ENCODE data around the gene HOXC6.
"Not testable (repeated sequence)": the region's sequence is repeated elsewhere in the genome, so short reads cannot be mapped to it uniquely, and the experiment has no call there.

HOXC6 gene

DNA sequence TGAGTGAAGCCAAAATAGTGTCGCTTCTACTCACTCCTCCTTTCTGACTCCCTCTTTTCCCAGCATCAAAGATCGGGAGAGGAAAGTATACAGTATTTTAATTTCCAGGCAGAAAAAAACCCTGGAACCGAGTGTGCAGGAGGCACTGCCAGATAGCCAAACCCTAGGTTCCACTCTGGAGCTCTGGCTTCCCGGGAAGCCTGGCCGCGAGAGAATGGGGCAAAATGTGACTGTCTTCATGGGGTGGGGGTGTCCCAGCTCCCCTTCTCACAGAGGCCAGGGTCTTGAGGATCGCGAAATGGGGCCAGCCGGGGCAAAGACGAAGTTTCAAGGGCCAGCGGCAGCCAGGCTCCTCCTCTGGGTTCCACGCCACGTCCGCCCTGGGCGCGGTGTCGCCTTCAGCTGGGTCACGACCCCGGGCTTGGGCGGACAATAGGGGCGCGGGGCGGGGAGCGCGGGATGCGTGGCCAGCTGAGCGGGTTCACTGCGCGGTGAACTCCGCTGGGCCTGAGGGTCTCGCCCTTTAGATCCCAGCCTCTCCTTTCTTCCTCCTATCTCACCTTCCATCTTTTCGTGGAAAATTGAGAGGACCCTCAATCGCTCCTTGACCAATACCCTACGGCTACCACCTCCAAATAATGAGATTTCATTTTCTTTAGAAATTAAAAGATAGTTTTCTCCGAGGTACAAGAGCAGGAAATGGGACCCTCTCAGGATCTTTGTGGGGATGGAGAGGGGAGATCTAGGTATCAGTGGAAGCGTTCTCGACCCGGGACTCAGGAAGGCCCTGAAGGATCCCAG is 32.1 kb downstream of the HOXC6 start:
- no peak for DNase-seq

DNA sequence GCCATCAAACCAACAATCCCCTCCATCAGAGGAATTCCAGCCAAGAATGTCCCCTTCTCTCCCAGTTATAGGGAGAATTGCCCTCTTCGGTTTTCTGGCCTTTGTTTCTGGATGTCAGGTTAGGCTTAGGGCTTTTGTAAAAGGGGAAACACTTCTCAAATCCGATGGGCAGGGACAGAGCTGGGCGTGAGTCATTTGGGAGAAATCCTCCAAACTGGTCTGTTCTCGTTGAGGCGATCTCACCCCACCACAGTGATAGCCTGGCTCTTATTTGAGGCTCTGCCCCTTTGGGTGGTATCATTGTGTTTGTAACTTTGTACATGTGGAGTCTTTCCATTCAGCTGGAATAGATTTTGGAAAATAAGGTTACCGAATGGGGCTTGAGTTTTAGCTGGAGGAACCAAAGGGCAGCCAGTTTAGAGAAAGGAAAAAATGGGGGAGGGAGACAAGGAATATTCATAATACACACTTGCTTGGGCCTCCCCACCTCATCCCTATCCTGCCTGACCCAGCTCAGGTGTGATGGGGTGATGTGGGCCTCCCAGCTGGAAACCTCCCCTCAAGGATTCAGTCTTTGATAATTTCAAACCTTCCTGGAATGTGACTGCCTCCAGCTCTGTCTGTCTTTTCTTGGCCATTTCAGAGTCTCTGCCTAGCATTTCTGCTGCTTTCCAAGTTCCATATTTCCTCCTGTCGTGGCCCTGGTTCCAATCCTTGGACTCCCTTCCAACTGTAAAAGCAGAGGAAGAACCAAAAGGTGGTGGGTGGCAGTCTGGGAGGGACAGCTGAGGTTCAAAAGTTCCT is 32.9 kb downstream of the HOXC6 start:
- no peak for DNase-seq

- no peak for DNase-seq
These were observed 37.4 kb downstream of the HOXC6 start for GRCh38 chr12:54065677-54066076.

- no peak for DNase-seq
These were observed 38.2 kb downstream of the HOXC6 start for GRCh38 chr12:54066408-54066807.

DNA sequence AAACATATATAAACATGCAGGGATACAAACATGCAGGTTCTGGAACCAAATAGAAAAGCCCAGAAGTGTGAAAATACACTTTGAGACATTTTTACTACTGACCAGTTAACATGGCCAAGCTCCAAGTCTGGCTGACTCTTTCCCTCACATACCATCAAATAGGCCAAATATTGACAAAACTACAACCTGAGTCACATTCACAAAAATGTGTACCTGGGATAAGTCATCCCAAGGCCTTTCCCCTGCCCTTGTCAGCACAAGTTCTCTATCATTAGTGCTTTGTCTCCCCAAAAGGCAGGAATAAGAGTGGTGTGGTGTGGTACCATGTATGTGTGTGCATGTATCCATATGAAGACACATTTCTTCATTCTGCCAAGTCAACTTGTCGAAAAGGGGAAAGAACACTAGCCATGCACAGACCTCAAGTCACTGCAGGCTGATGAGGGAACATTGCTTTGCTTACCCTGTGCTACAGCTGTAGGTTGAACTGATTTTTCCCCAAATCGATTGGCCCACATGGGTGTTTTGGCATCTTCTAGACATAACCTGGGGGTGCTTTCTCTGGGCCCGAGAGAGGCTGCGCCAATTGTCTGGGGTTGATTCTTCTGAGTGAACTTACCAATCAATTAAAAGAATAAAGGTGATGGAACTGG is 40.3 kb downstream of the HOXC6 start:
- DNase-seq: no peak

DNA sequence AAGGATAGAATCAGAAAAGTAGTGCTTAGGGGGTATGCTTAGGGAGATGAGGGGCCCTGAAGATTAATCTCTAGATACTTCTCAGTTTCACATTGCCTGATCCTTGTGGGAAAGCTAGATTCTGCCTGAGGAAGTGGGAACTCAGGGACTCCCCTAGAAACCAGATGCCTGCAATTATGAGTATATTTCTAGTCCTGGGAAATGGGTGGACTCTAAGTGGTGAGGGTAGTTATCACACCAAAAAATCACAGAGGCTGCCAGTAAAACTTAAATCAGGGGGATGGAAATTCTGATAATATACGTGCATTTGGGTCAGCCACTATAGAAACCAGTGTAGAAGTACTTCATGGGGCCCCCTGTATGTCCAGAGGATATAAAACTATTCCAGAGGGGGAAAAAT is 43.7 kb downstream of the HOXC6 start:
- DNase-seq: no peak

DNA sequence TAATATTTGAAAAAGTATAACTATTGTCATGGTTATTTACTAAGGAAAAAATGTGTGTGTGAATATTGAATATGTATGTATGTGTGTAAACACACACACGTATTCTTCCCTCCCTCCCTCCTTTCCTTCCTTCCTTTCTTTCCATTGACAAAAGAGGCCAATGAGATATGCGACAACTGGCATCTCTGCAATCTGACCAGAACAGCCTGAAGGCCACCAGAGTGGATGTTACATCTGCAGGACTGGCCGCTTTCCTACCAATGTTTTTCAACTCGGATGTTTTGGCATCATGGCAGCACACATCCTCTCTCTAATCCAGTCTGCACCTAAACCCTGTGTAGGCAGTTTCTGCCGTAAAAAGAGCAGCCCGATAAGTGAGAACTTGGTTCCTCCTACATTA is 46.1 kb downstream of the HOXC6 start:
- DNase-seq: no peak

- DNase-seq: no peak
These were observed 47.2 kb downstream of the HOXC6 start for GRCh38 chr12:54075409-54075808.

GRCh38 chr12:54075974-54076373 is 47.7 kb downstream of the HOXC6 start:
- DNase-seq: no peak

DNA sequence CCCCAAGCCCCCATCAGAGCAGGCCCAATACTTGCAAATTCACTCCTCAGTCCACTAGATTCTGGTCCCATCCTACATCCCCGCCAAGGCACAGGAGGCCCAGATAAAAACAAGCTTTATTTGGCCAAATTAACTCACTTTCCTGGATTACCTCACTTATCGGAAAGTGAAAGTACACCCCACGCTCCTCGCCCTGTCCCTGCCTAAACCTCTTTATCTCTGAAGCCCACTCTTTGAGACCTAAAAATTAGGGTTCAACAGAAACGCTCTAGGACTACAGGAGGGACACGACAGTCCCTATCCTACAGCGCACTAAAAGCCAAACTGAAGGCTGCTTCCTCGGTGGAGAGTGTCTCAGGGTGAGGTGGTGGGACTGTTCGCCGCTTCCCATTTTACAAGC is 49.6 kb downstream of the HOXC6 start:
- not testable (repeated sequence) for DNase-seq

- DNase-seq: not testable (repeated sequence)
These were observed 50.9 kb downstream of the HOXC6 start for GRCh38 chr12:54079115-54079514.
